Stimulated activated CD8-positive, alpha-beta memory T cell treated with anti-CD3 and anti-CD28 coated beads, Interleukin-15, amount 100 ng/mL, for 4 hours (primary cell): ENCODE data around the gene ASIC3.
"Not testable (repeated sequence)": the region's sequence is repeated elsewhere in the genome, so short reads cannot be mapped to it uniquely, and the experiment has no call there.

ENCODE experiments used
- DNase-seq, 2 donors: peaks; one replicate each; pipeline ENCODE4 v3.0.0-alpha.2; 2020; ENCODE audit warnings: low read depth in 2 of 2

The ASIC3 gene

GRCh38 chr7:151047976-151048815 is at the start of gene ASIC3:
Gene ASIC3 (plus strand): TSS chr7:151048531. CDS start chr7:151048886, 355 bp downstream.
- no peak for DNase-seq

DNA sequence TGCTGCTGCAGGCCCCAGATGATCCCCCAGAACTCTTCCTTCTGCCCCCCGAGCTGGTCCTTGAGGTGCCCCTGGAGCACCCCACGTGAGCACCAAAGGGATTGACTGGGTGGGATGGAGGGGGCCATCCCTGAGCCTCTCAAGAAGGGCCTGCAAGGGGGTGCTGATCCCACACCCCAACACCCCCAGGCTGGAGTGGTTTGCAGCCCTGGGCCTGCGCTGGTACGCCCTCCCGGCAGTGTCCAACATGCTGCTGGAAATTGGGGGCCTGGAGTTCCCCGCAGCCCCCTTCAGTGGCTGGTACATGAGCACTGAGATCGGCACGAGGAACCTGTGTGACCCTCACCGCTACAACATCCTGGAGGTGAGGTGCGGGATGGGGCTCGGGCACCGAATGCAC is 49.3 kb upstream of the ASIC3 start:
- DNase-seq = no peak

- DNase-seq = no peak
Measured at GRCh38 chr7:150999497-151000230, 48.7 kb upstream of the ASIC3 start.

- no peak for DNase-seq
Measured at GRCh38 chr7:151000897-151001495, 47.3 kb upstream of the ASIC3 start.

DNA sequence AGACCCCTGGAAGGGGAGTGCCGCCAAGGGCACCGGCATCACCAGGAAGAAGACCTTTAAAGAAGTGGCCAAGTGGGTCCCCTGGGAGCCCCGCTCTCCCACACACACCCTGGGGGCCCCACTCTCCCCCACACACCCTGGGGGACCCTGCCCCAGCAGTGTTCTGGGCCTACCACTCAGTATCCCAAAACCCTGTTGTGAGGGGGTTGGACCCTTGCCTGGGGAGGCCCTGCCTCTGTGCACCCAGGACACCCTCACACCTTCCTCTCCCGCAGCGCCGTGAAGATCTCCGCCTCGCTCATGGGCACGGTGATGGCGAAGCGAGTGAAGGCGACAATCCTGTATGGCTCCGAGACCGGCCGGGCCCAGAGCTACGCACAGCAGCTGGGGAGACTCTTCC is 46.8 kb upstream of the ASIC3 start:
- DNase-seq = no peak

DNA sequence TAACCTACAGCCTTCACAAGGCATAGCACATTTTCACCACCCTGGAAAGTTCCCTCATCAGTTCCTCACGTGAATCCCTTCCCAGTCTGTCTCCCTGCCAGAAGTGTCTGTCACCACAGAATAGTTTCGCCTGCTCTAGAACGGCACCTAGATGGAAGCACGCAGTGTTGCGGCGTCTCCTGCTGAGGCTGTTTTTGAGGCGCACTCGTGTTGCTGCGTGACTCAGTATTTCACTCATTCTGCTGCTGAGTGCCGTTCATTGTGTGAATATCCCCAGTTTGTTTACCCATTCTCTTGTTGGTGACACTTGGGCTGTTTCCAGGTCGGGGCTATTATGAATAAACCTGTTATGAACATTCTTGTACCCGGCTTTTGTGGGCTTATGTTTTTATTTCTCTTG is 44.8 kb upstream of the ASIC3 start:
- DNase-seq = no peak

GRCh38 chr7:151005566-151005965 is 42.8 kb upstream of the ASIC3 start:
- DNase-seq = no peak

DNA sequence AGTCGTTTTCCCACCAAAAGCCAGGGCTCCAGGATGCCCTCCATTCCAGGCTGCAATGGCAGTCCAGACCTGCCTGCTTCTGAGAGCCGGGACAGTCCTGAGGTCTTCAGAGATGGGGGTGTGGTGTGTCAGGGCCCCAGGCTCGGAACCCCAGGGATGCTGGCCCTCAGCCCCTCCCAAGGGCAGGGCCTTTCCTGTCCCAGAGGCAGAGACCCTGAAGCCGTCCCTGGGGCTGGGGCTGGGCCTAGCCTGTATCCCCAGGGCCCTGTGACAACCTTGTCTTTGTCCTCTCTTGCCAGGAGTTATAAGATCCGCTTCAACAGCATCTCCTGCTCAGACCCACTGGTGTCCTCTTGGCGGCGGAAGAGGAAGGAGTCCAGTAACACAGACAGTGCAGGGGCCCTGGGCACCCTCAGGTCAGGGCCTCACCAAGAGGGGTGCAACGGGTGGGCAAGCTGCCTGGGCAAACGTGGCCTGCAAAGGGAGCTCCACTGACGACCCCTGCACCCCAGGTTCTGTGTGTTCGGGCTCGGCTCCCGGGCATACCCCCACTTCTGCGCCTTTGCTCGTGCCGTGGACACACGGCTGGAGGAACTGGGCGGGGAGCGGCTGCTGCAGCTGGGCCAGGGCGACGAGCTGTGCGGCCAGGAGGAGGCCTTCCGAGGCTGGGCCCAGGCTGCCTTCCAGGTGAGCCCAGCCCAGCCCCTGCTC is 41.6 kb upstream of the ASIC3 start:
- no peak for DNase-seq

GRCh38 chr7:151007469-151007898 is 40.8 kb upstream of the ASIC3 start:
- no peak for DNase-seq

- DNase-seq = no peak
Measured at GRCh38 chr7:151008143-151008510, 40.2 kb upstream of the ASIC3 start.

DNA sequence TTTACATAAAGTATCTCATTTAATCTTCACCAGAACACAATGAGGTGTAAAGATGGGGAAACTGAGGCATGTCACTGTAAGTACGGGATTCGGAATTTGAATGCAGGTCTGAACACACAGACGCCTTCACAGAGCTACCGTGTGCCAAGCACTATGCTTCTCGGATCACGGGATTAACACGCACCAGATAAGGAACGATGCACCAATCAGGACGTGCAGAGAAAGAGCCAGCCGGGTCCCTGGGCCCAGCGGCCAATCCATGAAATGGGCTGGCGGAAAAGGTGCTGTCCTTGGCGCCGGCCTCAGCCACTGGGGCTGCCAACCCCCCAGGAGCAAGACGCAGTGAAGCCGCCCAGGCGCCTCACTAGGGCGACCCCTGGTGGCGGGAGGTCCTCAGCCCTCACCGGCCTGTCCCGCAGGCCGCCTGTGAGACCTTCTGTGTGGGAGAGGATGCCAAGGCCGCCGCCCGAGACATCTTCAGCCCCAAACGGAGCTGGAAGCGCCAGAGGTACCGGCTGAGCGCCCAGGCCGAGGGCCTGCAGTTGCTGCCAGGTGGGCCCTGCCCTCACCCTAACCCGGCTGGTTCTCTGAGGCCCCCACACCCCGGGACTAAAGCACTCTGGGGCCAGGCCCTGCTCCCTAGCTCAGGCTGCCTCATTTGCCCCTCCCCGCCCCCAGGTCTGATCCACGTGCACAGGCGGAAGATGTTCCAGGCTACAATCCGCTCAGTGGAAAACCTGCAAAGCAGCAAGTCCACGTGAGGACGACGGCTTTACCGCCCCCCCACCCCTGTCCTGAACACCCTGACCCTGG is 39.6 kb upstream of the ASIC3 start:
- DNase-seq = peak; percentile 50 to 52

DNA sequence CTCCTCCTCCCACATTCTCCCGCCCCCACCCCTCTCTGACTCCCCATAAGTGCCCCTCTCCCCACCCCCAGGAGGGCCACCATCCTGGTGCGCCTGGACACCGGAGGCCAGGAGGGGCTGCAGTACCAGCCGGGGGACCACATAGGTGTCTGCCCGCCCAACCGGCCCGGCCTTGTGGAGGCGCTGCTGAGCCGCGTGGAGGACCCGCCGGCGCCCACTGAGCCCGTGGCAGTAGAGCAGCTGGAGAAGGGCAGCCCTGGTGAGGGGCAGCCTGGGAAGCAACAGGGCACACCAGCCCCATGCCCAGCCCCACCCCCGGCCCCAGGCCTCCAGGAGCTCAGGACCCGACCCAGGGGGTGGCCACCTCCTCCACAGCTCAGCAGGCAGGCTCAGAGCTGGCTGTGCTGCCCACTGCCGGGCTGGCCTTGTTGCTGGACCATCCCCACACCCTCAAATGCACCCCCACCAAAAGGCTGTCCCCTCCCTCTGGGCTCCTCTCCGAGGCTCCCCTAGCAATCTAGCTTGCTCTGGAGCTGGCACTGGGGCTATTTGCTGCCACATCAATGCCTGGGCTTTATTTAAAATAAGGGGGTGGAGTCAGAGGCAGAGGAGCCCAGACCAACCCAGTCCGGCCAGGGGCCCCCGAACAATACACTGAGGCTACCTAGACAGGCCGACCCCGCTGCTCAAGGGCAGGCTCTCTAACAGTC is 38.8 kb upstream of the ASIC3 start:
- no peak for DNase-seq

DNA sequence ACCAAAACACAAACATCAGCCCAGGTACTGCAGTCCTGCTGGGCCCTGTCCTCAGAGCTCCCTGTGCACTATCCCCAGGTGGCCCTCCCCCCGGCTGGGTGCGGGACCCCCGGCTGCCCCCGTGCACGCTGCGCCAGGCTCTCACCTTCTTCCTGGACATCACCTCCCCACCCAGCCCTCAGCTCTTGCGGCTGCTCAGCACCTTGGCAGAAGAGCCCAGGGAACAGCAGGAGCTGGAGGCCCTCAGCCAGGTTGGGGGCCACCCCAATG is 38.4 kb upstream of the ASIC3 start:
- DNase-seq = no peak

DNA sequence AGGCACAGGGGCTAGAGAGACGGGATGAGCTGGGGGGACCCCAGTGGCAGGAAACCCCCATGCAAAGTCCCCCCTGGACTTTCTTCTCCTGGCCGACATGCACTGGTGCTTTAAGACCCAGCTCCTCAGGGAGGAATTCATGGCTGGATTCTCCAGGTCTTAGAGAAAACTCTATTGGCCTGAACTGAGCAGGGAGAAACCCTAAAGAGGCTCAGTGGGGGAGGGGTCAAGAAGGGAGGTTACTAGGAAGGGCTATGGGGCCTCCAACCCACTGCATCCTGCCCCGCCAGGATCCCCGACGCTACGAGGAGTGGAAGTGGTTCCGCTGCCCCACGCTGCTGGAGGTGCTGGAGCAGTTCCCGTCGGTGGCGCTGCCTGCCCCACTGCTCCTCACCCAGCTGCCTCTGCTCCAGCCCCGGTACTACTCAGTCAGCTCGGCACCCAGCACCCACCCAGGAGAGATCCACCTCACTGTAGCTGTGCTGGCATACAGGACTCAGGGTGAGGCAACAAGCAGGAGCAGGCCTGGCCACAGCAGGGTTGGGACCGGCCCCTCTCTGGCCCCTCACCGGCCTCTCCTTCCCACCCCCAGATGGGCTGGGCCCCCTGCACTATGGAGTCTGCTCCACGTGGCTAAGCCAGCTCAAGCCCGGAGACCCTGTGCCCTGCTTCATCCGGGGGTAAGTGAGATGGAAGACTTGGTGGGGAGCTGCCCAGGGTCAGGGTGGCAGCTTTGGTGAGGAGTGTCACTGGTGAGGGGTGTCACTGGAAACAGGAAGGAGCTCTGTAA is 37.8 kb upstream of the ASIC3 start:
- no peak for DNase-seq

GRCh38 chr7:151011097-151011409 is 37.3 kb upstream of the ASIC3 start:
- DNase-seq = no peak

DNA sequence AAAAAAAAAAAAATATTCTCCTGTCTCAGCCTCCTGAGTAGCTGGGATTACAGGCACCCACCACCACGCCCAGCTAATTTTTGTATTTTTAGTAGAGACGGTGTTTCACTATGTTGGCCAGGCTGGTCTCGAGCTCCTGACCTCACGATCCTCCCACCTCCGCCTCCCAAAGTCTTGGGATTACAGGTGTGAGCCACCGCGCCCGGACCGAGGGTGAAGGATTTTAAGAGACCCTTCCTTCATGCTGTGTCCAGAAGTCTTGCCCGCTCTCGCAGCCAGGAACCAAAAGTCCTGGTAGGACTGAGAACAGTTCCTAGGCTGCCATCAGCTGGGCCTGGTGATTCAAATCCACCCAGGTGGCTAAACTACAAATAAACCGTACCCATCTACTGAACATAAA is 36.7 kb upstream of the ASIC3 start:
- not testable (repeated sequence) for DNase-seq

DNA sequence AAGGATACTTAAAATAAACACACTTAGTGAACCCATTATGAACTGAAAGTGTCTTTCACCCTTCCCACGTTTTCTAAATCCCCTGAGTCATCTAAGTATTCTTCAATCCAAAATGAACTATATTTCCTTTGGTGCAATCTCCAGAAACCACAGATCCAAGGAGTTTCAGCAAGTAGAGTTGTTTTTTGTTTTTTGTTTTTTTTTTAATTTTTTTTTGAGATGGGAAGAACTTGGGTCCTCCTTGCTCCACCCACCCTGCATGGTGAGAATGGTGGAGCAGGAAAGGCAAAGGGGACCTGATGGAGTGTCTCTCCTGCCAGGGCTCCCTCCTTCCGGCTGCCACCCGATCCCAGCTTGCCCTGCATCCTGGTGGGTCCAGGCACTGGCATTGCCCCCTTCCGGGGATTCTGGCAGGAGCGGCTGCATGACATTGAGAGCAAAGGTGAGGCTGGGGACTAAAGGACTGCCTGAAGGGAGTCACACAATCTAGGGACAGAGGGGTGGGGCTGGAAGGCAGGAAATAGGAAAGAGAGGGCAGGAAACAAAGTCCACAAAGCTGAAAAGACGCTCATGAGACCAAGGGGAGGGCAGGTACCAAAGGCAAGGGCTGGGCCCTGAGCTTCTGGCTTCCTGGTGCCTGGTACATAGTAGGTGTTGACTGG is 36.2 kb upstream of the ASIC3 start:
- DNase-seq = no peak

DNA sequence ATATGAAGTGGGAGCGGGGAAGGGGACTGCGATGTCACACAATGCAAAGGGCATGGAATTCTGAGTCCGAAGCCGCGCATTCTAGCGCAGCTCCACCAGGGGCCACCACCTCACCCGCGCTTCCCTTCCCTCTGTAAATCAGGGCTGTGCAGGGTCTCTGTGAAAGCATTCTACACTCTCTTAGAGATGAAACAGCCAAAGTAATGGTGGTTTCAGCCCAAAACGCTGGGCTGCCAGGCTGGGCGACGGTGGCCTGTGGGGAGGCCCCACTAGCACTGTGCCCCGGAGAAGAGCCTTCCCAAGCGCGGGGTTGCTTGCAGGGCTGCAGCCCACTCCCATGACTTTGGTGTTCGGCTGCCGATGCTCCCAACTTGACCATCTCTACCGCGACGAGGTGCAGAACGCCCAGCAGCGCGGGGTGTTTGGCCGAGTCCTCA is 35.4 kb upstream of the ASIC3 start:
- DNase-seq = no peak

GRCh38 chr7:151013356-151013732 is 35.0 kb upstream of the ASIC3 start:
- DNase-seq = no peak
